H1 (cell line): Measurements from ENCODE around the gene CARD16. TPM values are rescaled to one million over a fixed set of nuclear protein-coding genes. Genes with fewer than 3 reads are reported as not detected.

Experiments used
- CTCF ChIA-PET: fragments of 300-600 bp; sonication (Branson Sonifier 250); formaldehyde crosslinking; loops from one replicate; lab custom pipeline; 2021; ENCODE audit not compliant: partially characterized antibody; lab: Charles Lee
- POLR2A ChIA-PET: fragments of 300-600 bp; sonication (Branson Sonifier 250); formaldehyde crosslinking; loops from one replicate; lab custom pipeline; 2021; ENCODE audit warnings: inconsistent platforms; ENCODE audit not compliant: partially characterized antibody; lab: Charles Lee
- DNase-seq, 2 experiments: peaks; one replicate each; pipeline versions ENCODE4 v3.0.0 to v3.0.0-alpha.2; 2010 to 2022; ENCODE audit warnings: low spot score in 2 of 2, low read depth in 1 of 2, mixed read lengths in 1 of 2
- FAIRE-seq: peaks from 2 replicates; lab custom pipeline; 2011; peaks lifted over from hg19 to GRCh38; lab: Jason Lieb, UNC
- H2AFZ ChIP-seq: 2 replicates; pipeline ENCODE4 v1.8.1; 2012; ENCODE audit warnings: low read length, inconsistent platforms
- H2AK5ac ChIP-seq: 2 replicates; pipeline ENCODE4 v1.6.1; 2013; ENCODE audit warnings: low read depth, low read length
- H2BK120ac ChIP-seq: replicated peaks from 2 replicates; pipeline ENCODE3; 2013; ENCODE audit warnings: low read depth, low read length, inconsistent platforms
- H2BK12ac ChIP-seq: 2 replicates; pipeline ENCODE4 v1.6.1; 2013; ENCODE audit warnings: low read depth, low read length
- H2BK15ac ChIP-seq: 2 replicates; pipeline ENCODE4 v1.6.1; 2013; ENCODE audit warnings: low read length
- H2BK20ac ChIP-seq: 2 replicates; pipeline ENCODE4 v1.6.1; 2013; ENCODE audit warnings: low read length
- H2BK5ac ChIP-seq: 2 replicates; pipeline ENCODE4 v1.6.1; 2013; ENCODE audit warnings: low read depth, low read length
- H3K14ac ChIP-seq: 2 replicates; pipeline ENCODE4 v1.6.1; 2013; ENCODE audit warnings: inconsistent platforms; ENCODE audit not compliant: insufficient read length
- H3K18ac ChIP-seq: 2 replicates; pipeline ENCODE4 v1.6.1; 2013; ENCODE audit warnings: low read length; ENCODE audit errors: extremely low read depth
- H3K23ac ChIP-seq: 2 replicates; pipeline ENCODE4 v1.6.1; 2013; ENCODE audit warnings: inconsistent platforms; ENCODE audit not compliant: insufficient read length
- H3K23me2 ChIP-seq: 2 replicates; pipeline ENCODE4 v1.6.1; 2013; ENCODE audit warnings: low read depth, low read length
- H3K27ac ChIP-seq: 2 replicates; pipeline ENCODE4 v1.6.1; 2011; ENCODE audit warnings: low read depth, low read length, inconsistent platforms
- H3K27me3 ChIP-seq, 4 experiments: replicated peaks in 1 of 4; 1 replicate in 1 of 4; 2 replicates in 3 of 4; pipeline versions ENCODE4 v1.6.1 to v1.8.1; 2011 to 2013; ENCODE audit warnings: low read length in 3 of 4, mild to moderate bottlenecking in 3 of 4, inconsistent platforms in 2 of 4, mixed read lengths in 2 of 4, moderate library complexity in 1 of 4; ENCODE audit not compliant: control insufficient read depth in 3 of 4, insufficient read depth in 3 of 4; ENCODE audit errors: extremely low read depth in 1 of 4
- H3K36me3 ChIP-seq, 4 experiments: 2 replicates each; pipeline versions ENCODE4 v1.6.1 to v1.8.1; 2011 to 2013; ENCODE audit warnings: mild to moderate bottlenecking in 4 of 4, low read length in 3 of 4, moderate library complexity in 2 of 4, control low read depth in 1 of 4, inconsistent platforms in 1 of 4; ENCODE audit not compliant: insufficient read depth in 4 of 4, control insufficient read depth in 2 of 4
- H3K4ac ChIP-seq: replicated peaks from 2 replicates; pipeline ENCODE3; 2013; ENCODE audit warnings: low read length, low read depth, mixed read lengths, inconsistent platforms; ENCODE audit not compliant: insufficient read length
- H3K4me1 ChIP-seq, 4 experiments: replicated peaks in 1 of 4; 1 replicate in 1 of 4; 2 replicates in 3 of 4; pipeline versions ENCODE4 v1.6.1 to v1.8.1; 2011 to 2013; ENCODE audit warnings: low read length in 3 of 4, inconsistent platforms in 2 of 4, mixed read lengths in 1 of 4; ENCODE audit not compliant: insufficient read depth in 4 of 4, control insufficient read depth in 3 of 4
- H3K4me2 ChIP-seq, 2 experiments: 2 replicates each; pipeline versions ENCODE4 v1.6.1 to v1.8.1; 2011 to 2013; ENCODE audit warnings: low read depth in 2 of 2, low read length in 2 of 2, control low read depth in 1 of 2, inconsistent platforms in 1 of 2, mild to moderate bottlenecking in 1 of 2; ENCODE audit not compliant: insufficient read depth in 1 of 2
- H3K4me3 ChIP-seq, 4 experiments: fragments of 200-600, 300-600 bp in 1 of 4; sonication (generic), shearing (Covaris generic), sonication (Bioruptor Twin) in 1 of 4; 2 replicates each; pipeline versions ENCODE4 v1.5.1 to v1.8.1; 2011 to 2016; ENCODE audit warnings: low read length in 4 of 4, low read depth in 3 of 4, control low read depth in 2 of 4, inconsistent platforms in 2 of 4, mild to moderate bottlenecking in 2 of 4, mixed read lengths in 1 of 4, moderate library complexity in 1 of 4; ENCODE audit not compliant: insufficient read depth in 2 of 4; ENCODE audit errors: extremely low read depth in 1 of 4
- H3K56ac ChIP-seq: replicated peaks from 2 replicates; pipeline ENCODE3; 2013; ENCODE audit warnings: low read depth, mild to moderate bottlenecking, mixed read lengths, low read length, inconsistent platforms; ENCODE audit not compliant: insufficient read length
- H3K79me1 ChIP-seq: 2 replicates; pipeline ENCODE4 v1.6.1; 2013; ENCODE audit warnings: low read depth, low read length, control low read depth
- H3K79me2 ChIP-seq, 2 experiments: 2 replicates each; pipeline versions ENCODE4 v1.6.1 to v1.8.1; 2012 to 2013; ENCODE audit warnings: low read length in 2 of 2, mild to moderate bottlenecking in 2 of 2, inconsistent platforms in 1 of 2; ENCODE audit not compliant: insufficient read depth in 2 of 2, control insufficient read depth in 1 of 2
- H3K9ac ChIP-seq, 4 experiments: replicated peaks in 1 of 4; 1 replicate in 1 of 4; 2 replicates in 3 of 4; pipeline versions ENCODE4 v1.6.1 to v1.8.1; 2011 to 2013; ENCODE audit warnings: low read depth in 3 of 4, low read length in 3 of 4, control low read depth in 2 of 4, mild to moderate bottlenecking in 2 of 4, moderate library complexity in 2 of 4, inconsistent platforms in 1 of 4; ENCODE audit errors: extremely low read depth in 1 of 4
- H3K9me3 ChIP-seq, 2 experiments: 2 replicates each; pipeline versions ENCODE4 v1.6.1 to v1.8.1; 2012 to 2013; ENCODE audit warnings: mild to moderate bottlenecking in 2 of 2, moderate library complexity in 2 of 2, control low read depth in 1 of 2, inconsistent platforms in 1 of 2, low read depth in 1 of 2, low read length in 1 of 2, mixed read lengths in 1 of 2; ENCODE audit not compliant: insufficient read depth in 2 of 2
- H4K20me1 ChIP-seq, 2 experiments: replicated peaks in 1 of 2; 2 replicates each; pipeline versions ENCODE3 to v1.8.1; 2011 to 2013; ENCODE audit warnings: inconsistent platforms in 2 of 2, low read length in 2 of 2, mild to moderate bottlenecking in 1 of 2; ENCODE audit not compliant: insufficient read depth in 2 of 2, control insufficient read depth in 1 of 2
- H4K5ac ChIP-seq: 2 replicates; pipeline ENCODE4 v1.6.1; 2013; ENCODE audit warnings: low read length, low read depth, mixed read lengths, inconsistent platforms; ENCODE audit not compliant: insufficient read length
- H4K8ac ChIP-seq: 2 replicates; pipeline ENCODE4 v1.8.0; 2013; ENCODE audit warnings: mild to moderate bottlenecking, moderate library complexity, low read length, inconsistent platforms; ENCODE audit not compliant: insufficient read depth; ENCODE audit errors: extremely low read depth
- H4K91ac ChIP-seq: replicated peaks from 2 replicates; pipeline ENCODE3; 2013; ENCODE audit warnings: low read length, mixed read lengths, inconsistent platforms; ENCODE audit not compliant: insufficient read length
- ASH2L ChIP-seq: fragments of 200-600, 300-600 bp; sonication (generic); IDR thresholded peaks from one replicate; pipeline ENCODE4 v1.7.1; 2017; ENCODE audit warnings: low read length
- BACH1 ChIP-seq: IDR thresholded peaks from 2 replicates; pipeline ENCODE4 v1.6.1; 2012; ENCODE audit warnings: low read length, improper control_type of control experiment
- BRCA1 ChIP-seq: IDR thresholded peaks from 2 replicates; pipeline ENCODE4 v1.6.1; 2012; ENCODE audit warnings: low read depth, low read length, improper control_type of control experiment
- CBX8 ChIP-seq: fragments of 300-800, 300-1000 bp; sonication (generic); IDR thresholded peaks from 2 replicates; pipeline ENCODE4 v1.7.1; 2016; ENCODE audit warnings: low read depth, low read length, borderline replicate concordance
- CHD2 ChIP-seq: IDR thresholded peaks from 2 replicates; pipeline ENCODE4 v1.6.1; 2012; ENCODE audit warnings: low read length, improper control_type of control experiment
- JUN ChIP-seq: IDR thresholded peaks from 2 replicates; pipeline ENCODE4 v1.6.1; 2011; ENCODE audit warnings: low read depth, mild to moderate bottlenecking, improper control_type of control experiment, low read length
- NRF1 ChIP-seq: IDR thresholded peaks from 2 replicates; pipeline ENCODE4 v1.6.1; 2011; ENCODE audit warnings: mild to moderate bottlenecking, low read depth, low read length, improper control_type of control experiment
- SIRT6 ChIP-seq: IDR thresholded peaks from one replicate; pipeline ENCODE4 v1.7.1; 2012; ENCODE audit warnings: low read length, inconsistent platforms
- ZNF274 ChIP-seq: IDR thresholded peaks from 2 replicates; pipeline ENCODE4 v1.7.0; 2012; ENCODE audit warnings: low read length, borderline replicate concordance; ENCODE audit errors: extremely low read depth
- WGBS, 2 experiments: shearing (Covaris generic) in 1 of 2; methylation state at CpG; one replicate each; pipeline versions ENCODE4 v1.1.6 to v1.1.7; 2013 to 2015; ENCODE audit warnings: low lambda C conversion rate in 2 of 2, mixed read lengths in 2 of 2, inconsistent platforms in 1 of 2, low coverage in 1 of 2, missing lambda C conversion rate in 1 of 2; ENCODE audit not compliant: insufficient replicate concordance in 2 of 2, insufficient coverage in 1 of 2, insufficient read length in 1 of 2; ENCODE audit errors: extremely low coverage in 1 of 2, missing lambda C conversion rate in 1 of 2; 5-methylcytosine and 5-hydroxymethylcytosine counted together
- polyA plus RNA-seq, 7 experiments: library from polyadenylated mRNA; depleted of rRNA in 3 of 7; stranded (reverse) in 5 of 7; unstranded in 2 of 7; fragments of >200 nt in 5 of 7; fragments of 200-250 nt in 2 of 7; gene quantifications; 1 replicate in 5 of 7; 2 replicates in 1 of 7; 4 replicates in 1 of 7; pipeline versions ENCODE4 v1.2.1 to v1.2.3, GENCODE V29; 2011 to 2013; ENCODE audit warnings: missing spikeins in 2 of 7, mixed read lengths in 2 of 7
- total RNA-seq: library from RNA; stranded (reverse); fragmentation: NEBNext Ultra II Directional; extraction: Animal tissue kit (Norgen Biotek cat#: 25700); gene quantifications from 2 replicates; pipeline ENCODE4 v1.2.1, GENCODE V29; 2021

Gene CARD16
- total and polyA plus RNA-seq, 2 of the 8 experiments (the other 6 are each of a cell fraction or from before 2014, with no cell fraction given): not detected

- FAIRE-seq: no peak
- no peak overlapping the region for H4K8ac ChIP-seq
- no peaks in the 10 kb centered on the region for H3K23me2 ChIP-seq
- no peak overlapping the region for H2AK5ac ChIP-seq
- no peak overlapping the region for H2BK5ac ChIP-seq
- ChIA-PET POLR2A (no interaction called here), CTCF (interaction anchor here (0.6 to 1.2 kb wide), 2 partner anchors 61 to 171 kb away, joined by 3 read pairs; no protein-coding TSS in a partner anchor)
- H3K27me3 ChIP-seq: no peaks in the 10 kb centered on the region
- no peak overlapping the region for H3K14ac ChIP-seq
- no peaks in the 10 kb centered on the region; a peak in 1 of 4 replicates for H3K9me3 ChIP-seq
- H3K56ac ChIP-seq: no peak overlapping the region
- H3K36me3 ChIP-seq: no peaks in the 10 kb centered on the region
- 82% methylated on average over 2 of the region's 2 CpGs; no CpG with 5 or more reads in 1 of the 2 experiments for WGBS, 2 experiments
- H3K79me1 ChIP-seq: no peaks in the 10 kb centered on the region
- no peak overlapping the region for H3K4me2 ChIP-seq
- H3K4me1 ChIP-seq: no peaks in the 10 kb centered on the region
- H3K4me3 ChIP-seq: no peak overlapping the region
- no peaks in the 10 kb centered on the region for H4K20me1 ChIP-seq
- no peak overlapping the region for H2BK120ac ChIP-seq
- DNase-seq: no peak
- H2AFZ ChIP-seq: no peak overlapping the region
- no peak overlapping the region for H3K18ac ChIP-seq
- no peak overlapping the region for H2BK20ac ChIP-seq
- no peak overlapping the region for H4K91ac ChIP-seq
- H3K79me2 ChIP-seq: no peaks in the 10 kb centered on the region
- H3K4ac ChIP-seq: no peak overlapping the region
- no peak overlapping the region for H2BK12ac ChIP-seq
- H3K27ac ChIP-seq: no peak overlapping the region
- H4K5ac ChIP-seq: no peak overlapping the region
- H2BK15ac ChIP-seq: no peak overlapping the region
- H3K9ac ChIP-seq: no peak overlapping the region
- no peak overlapping the region for H3K23ac ChIP-seq
- TF ChIP-seq BACH1 (no peak), JUN (no peak), SIRT6 (no peak), BRCA1 (no peak), ASH2L (no peak), ZNF274 (no peak), CBX8 (no peak), NRF1 (no peak), CHD2 (no peak)
Observed at GRCh38 chr11:105051559-105051958, 6.4 kb upstream of the CARD16 start.
